ENCODE results near the gene MFSD11. TPM values are rescaled to one million over a fixed set of nuclear protein-coding genes. Genes with fewer than 3 reads are reported as not detected.

Gene MFSD11
- total RNA-seq, 2 experiments from 2014 or later = 17.0 to 17.6 TPM

DNA sequence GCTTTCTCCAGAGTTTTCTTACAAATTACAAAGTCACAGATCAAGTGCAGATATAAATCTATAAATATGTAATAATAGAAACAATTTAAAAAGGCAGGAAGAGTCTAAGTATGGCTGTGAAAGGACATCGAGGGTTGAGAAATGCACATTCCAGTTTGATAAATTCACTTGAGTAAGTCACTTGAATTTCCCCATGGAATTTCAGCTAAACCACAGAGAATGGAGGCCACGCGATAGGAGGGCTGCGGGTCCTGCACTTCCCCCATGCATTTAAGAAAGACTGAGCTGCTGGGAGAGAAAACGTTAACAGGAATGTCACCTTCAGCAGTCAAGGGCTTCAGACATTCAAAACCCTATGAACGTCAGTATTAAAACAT is 21.1 kb upstream of the MFSD11 start:
- POLR2A ChIA-PET = interaction anchor here (0.7 to 10.1 kb wide), 4 partner anchors 10 to 160 kb away, joined by 3 to 111 read pairs (median 40); partner anchors contain the start of genes JMJD6, METTL23, MFSD11 and SRSF2

DNA sequence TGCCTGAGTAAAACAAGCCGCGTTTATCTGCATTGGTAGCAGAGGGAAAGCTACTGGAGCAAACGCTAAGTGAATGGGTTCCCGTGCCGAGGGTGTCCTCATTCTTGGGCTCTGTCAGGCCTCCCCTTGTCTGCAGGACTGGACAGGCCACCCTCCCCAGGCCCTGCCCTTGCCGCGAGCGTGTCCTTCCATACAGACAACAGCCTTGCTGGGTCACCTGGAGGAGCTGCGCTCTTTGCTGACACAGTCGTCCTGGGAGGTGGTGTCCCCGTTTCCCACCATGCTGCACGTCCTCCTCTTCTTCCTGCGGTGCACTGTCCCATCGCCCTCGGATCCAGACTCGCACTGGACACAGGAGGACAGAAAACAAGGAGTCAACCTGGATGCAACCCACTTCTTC is 19.4 kb upstream of the MFSD11 start:
- H3K27me3 Mint-ChIP-seq = no peaks in the 10 kb centered on the region
- POLR2A ChIA-PET = interaction anchor here (1.3 to 10.1 kb wide), 3 partner anchors 8 to 151 kb away, joined by 3 to 111 read pairs (median 76); partner anchors contain the start of genes JMJD6, METTL23, MFSD11 and SRSF2
- peaks cover 83% of the 10 kb centered on the region for H3K36me3 Mint-ChIP-seq (ENCODE audit: low read depth)
- no peak for ATAC-seq
- H3K4me3 Mint-ChIP-seq = no peak overlapping the region
- no peaks in the 10 kb centered on the region for H3K9me3 Mint-ChIP-seq
- no peak for DNase-seq
- peak overlapping the region; percentile 10 for H3K27ac Mint-ChIP-seq
- TF ChIP-seq, protein P1, sequence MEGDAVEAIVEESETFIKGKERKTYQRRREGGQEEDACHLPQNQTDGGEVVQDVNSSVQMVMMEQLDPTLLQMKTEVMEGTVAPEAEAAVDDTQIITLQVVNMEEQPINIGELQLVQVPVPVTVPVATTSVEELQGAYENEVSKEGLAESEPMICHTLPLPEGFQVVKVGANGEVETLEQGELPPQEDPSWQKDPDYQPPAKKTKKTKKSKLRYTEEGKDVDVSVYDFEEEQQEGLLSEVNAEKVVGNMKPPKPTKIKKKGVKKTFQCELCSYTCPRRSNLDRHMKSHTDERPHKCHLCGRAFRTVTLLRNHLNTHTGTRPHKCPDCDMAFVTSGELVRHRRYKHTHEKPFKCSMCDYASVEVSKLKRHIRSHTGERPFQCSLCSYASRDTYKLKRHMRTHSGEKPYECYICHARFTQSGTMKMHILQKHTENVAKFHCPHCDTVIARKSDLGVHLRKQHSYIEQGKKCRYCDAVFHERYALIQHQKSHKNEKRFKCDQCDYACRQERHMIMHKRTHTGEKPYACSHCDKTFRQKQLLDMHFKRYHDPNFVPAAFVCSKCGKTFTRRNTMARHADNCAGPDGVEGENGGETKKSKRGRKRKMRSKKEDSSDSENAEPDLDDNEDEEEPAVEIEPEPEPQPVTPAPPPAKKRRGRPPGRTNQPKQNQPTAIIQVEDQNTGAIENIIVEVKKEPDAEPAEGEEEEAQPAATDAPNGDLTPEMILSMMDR (IDR thresholded peaks at IDR 0.05) = no peak
- H3K4me1 Mint-ChIP-seq (ENCODE audit: low read depth) = peaks cover 65% of the 10 kb centered on the region
- intact Hi-C loops (cut with micrococcal nuclease) = no loop called here
- CTCF ChIA-PET = interaction anchor here (1.7 kb wide), 2 partner anchors 10 to 13 kb away, joined by 3 to 5 read pairs; no protein-coding TSS in a partner anchor

More for the DNA sequence above, 21.1 kb upstream of the MFSD11 start:
- intact Hi-C loops (cut with micrococcal nuclease) = no loop called here
- CTCF ChIA-PET = interaction anchor here (1.1 to 6.8 kb wide), 6 partner anchors 8 to 194 kb away, joined by 3 to 83 read pairs (median 4); partner anchors contain the start of genes JMJD6 and METTL23
- Mint-ChIP-seq H3K4me1 (ENCODE audit: low read depth) (peaks cover 63% of the 10 kb centered on the region), H3K27me3 (no peaks in the 10 kb centered on the region), H3K27ac (peak overlapping the region; percentile 92), H3K36me3 (ENCODE audit: low read depth) (peaks cover 73% of the 10 kb centered on the region), H3K4me3 (peak overlapping the region; percentile 53), H3K9me3 (no peaks in the 10 kb centered on the region)
- DNase-seq (no peak), ATAC-seq (no peak)
- TF ChIP-seq, protein P1 (IDR thresholded peaks at IDR 0.05) = no peak

DNA sequence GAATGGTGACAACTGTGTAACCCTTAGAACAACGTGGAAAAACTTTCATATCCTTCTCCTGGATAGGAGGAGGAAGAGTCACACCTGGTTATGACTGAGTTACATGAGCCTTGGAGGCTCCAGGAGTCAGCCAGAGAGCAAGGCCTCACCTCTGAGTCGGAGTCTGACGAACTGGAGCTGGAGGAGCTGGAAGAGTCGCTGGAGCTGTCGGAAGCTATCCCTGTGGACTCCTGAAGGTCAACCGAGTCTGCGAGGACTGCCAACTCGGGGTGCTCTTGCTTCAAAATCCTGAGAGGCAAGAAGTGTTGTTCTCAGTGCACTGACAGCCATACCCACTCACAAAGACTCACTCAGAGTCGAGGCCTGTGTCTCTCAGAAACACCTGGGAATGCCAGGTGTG is 17.7 kb upstream of the MFSD11 start:
- intact Hi-C loops (cut with micrococcal nuclease) = no loop called here
- ChIA-PET POLR2A (interaction anchor here (10.1 kb wide), 1 partner anchor 15 kb away, joined by 111 read pairs; the partner anchor contains the start of genes MFSD11 and SRSF2), CTCF (no interaction called here)
- Mint-ChIP-seq H3K9me3 (no peaks in the 10 kb centered on the region), H3K36me3 (ENCODE audit: low read depth) (peaks cover 87% of the 10 kb centered on the region), H3K27ac (no peak overlapping the region), H3K27me3 (no peaks in the 10 kb centered on the region), H3K4me1 (ENCODE audit: low read depth) (peaks cover 60% of the 10 kb centered on the region), H3K4me3 (no peak overlapping the region)
- DNase-seq = no peak
- no peak for ATAC-seq
- TF ChIP-seq, protein P1 (IDR thresholded peaks at IDR 0.05) = no peak

DNA sequence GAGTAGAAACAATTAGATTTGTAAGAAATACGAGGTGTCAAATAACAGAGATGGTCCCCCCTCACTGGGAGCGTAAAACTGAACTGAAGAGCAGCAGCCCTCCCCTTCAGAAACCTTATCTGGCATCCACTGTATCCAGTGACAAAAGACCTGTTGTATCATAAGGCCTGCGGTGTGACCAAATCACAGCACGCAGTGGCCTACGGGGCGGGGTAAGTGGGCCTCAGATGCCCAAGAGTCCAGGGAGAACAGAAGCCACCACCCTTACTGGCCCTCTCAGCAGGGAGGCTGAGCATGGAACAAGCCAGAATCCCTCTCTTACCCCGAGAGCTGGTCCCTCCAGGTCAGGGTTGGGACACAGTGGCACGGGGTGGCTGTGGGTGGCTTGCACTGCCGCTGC is 17.0 kb upstream of the MFSD11 start:
- CTCF ChIA-PET = interaction anchor here (9.5 kb wide), 1 partner anchor 7 kb away, joined by 83 read pairs; no protein-coding TSS in a partner anchor
- peaks cover 57% of the 10 kb centered on the region for H3K4me1 Mint-ChIP-seq (ENCODE audit: low read depth)

DNA sequence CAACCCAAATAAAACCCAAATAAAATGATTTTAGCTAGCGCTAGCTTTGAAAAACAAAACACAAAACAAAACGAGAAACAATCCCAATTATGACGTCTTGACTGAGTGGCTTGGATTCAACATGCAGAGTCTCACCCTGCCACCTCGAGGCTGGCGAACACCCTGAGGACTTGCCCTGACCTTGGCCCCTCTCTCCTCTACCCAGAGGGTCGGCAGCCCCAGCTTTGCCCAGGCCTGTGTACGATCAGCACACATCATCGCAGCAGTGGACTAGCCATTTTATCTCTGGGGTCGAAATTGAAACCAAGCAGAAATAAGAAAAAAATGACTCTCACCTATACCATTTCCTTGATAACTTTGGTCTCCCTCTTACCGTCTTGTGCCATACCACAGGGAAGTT is 16.5 kb upstream of the MFSD11 start:
- POLR2A ChIA-PET = interaction anchor here (0.6 to 8.0 kb wide), 4 partner anchors 13 to 113 kb away, joined by 3 to 184 read pairs (median 4); partner anchors contain the start of genes MFSD11 and SRSF2
- CTCF ChIA-PET = interaction anchor here (9.5 kb wide), 1 partner anchor 7 kb away, joined by 83 read pairs; no protein-coding TSS in a partner anchor

More for the DNA sequence above, 17.0 kb upstream of the MFSD11 start:
- Mint-ChIP-seq H3K4me3 (no peak overlapping the region), H3K27me3 (no peaks in the 10 kb centered on the region), H3K9me3 (no peaks in the 10 kb centered on the region), H3K27ac (no peak overlapping the region), H3K36me3 (ENCODE audit: low read depth) (peaks cover 86% of the 10 kb centered on the region)
- ATAC-seq (no peak), DNase-seq (no peak)
- POLR2A ChIA-PET = interaction anchor here (0.6 to 8.0 kb wide), 3 partner anchors 15 to 113 kb away, joined by 3 to 184 read pairs (median 4); partner anchors contain the start of genes MFSD11 and SRSF2
- intact Hi-C loops (cut with micrococcal nuclease) = no loop called here
- TF ChIP-seq, protein P1 (IDR thresholded peaks at IDR 0.05) = no peak

More for the DNA sequence above, 16.5 kb upstream of the MFSD11 start:
- Mint-ChIP-seq H3K36me3 (ENCODE audit: low read depth) (peaks cover 84% of the 10 kb centered on the region), H3K4me1 (ENCODE audit: low read depth) (peaks cover 52% of the 10 kb centered on the region), H3K4me3 (no peak overlapping the region), H3K9me3 (no peaks in the 10 kb centered on the region), H3K27ac (peak overlapping the region; percentile 58), H3K27me3 (no peaks in the 10 kb centered on the region)
- TF ChIP-seq, protein P1 (IDR thresholded peaks at IDR 0.05) = no peak
- DNase-seq (no peak), ATAC-seq (no peak)
- intact Hi-C loops (cut with micrococcal nuclease) = no loop called here
